Upper lobe of left lung (tissue), 4 donors: ENCODE data around the gene WFIKKN2.

Experiments used
- EP300 ChIP-seq, 4 donors: sonication (generic); formaldehyde crosslinking; IDR thresholded peaks; one replicate each; pipeline ENCODE4 v1.5.1; 2017; ENCODE audit warnings: antibody characterized with exemption in 4 of 4, control low read depth in 2 of 4
- TF ChIP-seq, protein P1 (sequence below), 6 experiments: fragments of 450-650 bp in 4 of 6; fragments of 200-600 bp in 2 of 6; sonication (generic) in 2 of 6; IDR thresholded peaks; one replicate each; pipeline ENCODE4 v1.5.1; 2016 to 2019; ENCODE audit warnings: antibody characterized with exemption in 6 of 6

DNA sequence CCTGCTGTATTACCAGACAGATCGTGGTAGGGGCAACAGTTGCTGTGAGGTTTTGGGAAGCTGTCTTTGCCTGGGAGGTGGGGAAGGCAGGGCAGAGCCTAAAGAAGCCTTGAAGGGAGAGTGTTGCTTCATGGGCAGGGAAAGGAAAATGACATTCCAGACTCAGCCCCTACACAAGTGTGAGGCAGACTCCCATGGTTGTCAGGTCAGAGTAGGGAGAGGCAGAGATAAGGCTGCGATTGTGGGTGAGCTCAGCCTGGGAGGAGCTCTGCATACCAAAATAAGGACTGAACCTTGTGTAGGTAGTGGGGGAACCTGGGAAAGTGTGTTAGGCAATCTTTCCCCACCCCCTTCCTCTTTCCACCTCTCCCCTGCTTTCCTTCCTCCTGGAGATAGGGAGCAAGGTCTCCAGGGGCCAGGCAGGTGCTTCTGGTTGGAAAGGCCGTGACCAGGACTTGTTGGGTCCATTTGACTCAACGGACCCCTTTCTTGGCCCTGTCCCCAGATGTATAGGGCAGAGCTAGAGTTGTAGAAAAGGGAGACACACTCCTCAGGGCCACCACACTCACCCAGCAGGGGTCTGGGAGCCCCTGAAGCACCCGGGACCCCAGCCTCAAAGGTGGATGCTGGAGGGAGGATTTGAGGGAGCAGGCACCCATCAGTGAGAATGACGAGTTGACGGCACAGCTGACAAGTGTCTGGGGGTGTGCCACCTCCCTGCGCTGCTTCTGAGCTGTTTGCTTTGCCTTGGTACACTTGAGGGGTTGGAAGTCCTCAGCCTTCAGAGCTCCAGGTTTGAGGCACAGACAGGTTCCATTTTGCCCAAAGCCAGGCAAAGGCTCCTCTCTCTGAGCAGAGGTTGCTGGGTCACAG lies 49.3 kb downstream of the WFIKKN2 start:
- TF ChIP-seq, protein P1, sequence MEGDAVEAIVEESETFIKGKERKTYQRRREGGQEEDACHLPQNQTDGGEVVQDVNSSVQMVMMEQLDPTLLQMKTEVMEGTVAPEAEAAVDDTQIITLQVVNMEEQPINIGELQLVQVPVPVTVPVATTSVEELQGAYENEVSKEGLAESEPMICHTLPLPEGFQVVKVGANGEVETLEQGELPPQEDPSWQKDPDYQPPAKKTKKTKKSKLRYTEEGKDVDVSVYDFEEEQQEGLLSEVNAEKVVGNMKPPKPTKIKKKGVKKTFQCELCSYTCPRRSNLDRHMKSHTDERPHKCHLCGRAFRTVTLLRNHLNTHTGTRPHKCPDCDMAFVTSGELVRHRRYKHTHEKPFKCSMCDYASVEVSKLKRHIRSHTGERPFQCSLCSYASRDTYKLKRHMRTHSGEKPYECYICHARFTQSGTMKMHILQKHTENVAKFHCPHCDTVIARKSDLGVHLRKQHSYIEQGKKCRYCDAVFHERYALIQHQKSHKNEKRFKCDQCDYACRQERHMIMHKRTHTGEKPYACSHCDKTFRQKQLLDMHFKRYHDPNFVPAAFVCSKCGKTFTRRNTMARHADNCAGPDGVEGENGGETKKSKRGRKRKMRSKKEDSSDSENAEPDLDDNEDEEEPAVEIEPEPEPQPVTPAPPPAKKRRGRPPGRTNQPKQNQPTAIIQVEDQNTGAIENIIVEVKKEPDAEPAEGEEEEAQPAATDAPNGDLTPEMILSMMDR (IDR thresholded peaks at IDR 0.05): no peak
- no peak for TF ChIP-seq EP300 (IDR thresholded peaks at IDR 0.05)
